Fibroblast of villous mesenchyme (primary cell): ENCODE results near the gene LYSMD1. TPM values are rescaled to one million over a fixed set of nuclear protein-coding genes. Genes with fewer than 3 reads are reported as not detected.

ENCODE experiments used
- DNase-seq: peaks from one replicate; pipeline ENCODE4 v3.0.0-alpha.2; 2010; ENCODE audit warnings: low read depth
- H3K4me3 ChIP-seq: 2 replicates; pipeline ENCODE4 v1.5.1; 2011; ENCODE audit warnings: low read depth, mild to moderate bottlenecking, low read length
- CTCF ChIP-seq: IDR thresholded peaks from 2 replicates; pipeline ENCODE4 v1.5.1; 2012; ENCODE audit warnings: low read depth, mild to moderate bottlenecking, low read length; ENCODE audit not compliant: insufficient read depth
- total RNA-seq: library from RNA; depleted of rRNA; stranded (reverse); fragments of >200 nt; gene quantifications from 2 replicates; pipeline ENCODE4 v1.2.3, GENCODE V29; 2012

LYSMD1 gene
- total RNA-seq, 1 donor: 11.7 TPM

GRCh38 chr1:151142411-151143056, 23.2 kb downstream of the LYSMD1 start:
- no peak overlapping the region for H3K4me3 ChIP-seq
- DNase-seq: no peak
- TF ChIP-seq CTCF: no peak

- no peak for DNase-seq
- no peak for TF ChIP-seq CTCF
- no peak overlapping the region for H3K4me3 ChIP-seq
These were observed 27.9 kb downstream of the LYSMD1 start for GRCh38 chr1:151137789-151138188.

- no peak overlapping the region for H3K4me3 ChIP-seq
- TF ChIP-seq CTCF: no peak
- DNase-seq: no peak
These were observed 30.0 kb downstream of the LYSMD1 start for GRCh38 chr1:151135433-151136385.

- no peak for TF ChIP-seq CTCF
These were observed 30.7 kb downstream of the LYSMD1 start for GRCh38 chr1:151134991-151135390.

GRCh38 chr1:151134396-151134795, 31.3 kb downstream of the LYSMD1 start:
- no peak overlapping the region for H3K4me3 ChIP-seq
- TF ChIP-seq CTCF: no peak
- DNase-seq: no peak

More at GRCh38 chr1:151134991-151135390, 30.7 kb downstream of the LYSMD1 start:
- no peak overlapping the region for H3K4me3 ChIP-seq
- DNase-seq: no peak

- no peak for DNase-seq
- no peak for TF ChIP-seq CTCF
These were observed 32.5 kb downstream of the LYSMD1 start for GRCh38 chr1:151133018-151133806.

More at GRCh38 chr1:151133018-151133806, 32.5 kb downstream of the LYSMD1 start:
- no peak overlapping the region for H3K4me3 ChIP-seq
